ENCODE results near the gene F5.
A peak's percentile ranks its signal among the peaks of the same experiment; 100 is the strongest.

- TF ChIP-seq, protein P1, sequence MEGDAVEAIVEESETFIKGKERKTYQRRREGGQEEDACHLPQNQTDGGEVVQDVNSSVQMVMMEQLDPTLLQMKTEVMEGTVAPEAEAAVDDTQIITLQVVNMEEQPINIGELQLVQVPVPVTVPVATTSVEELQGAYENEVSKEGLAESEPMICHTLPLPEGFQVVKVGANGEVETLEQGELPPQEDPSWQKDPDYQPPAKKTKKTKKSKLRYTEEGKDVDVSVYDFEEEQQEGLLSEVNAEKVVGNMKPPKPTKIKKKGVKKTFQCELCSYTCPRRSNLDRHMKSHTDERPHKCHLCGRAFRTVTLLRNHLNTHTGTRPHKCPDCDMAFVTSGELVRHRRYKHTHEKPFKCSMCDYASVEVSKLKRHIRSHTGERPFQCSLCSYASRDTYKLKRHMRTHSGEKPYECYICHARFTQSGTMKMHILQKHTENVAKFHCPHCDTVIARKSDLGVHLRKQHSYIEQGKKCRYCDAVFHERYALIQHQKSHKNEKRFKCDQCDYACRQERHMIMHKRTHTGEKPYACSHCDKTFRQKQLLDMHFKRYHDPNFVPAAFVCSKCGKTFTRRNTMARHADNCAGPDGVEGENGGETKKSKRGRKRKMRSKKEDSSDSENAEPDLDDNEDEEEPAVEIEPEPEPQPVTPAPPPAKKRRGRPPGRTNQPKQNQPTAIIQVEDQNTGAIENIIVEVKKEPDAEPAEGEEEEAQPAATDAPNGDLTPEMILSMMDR (IDR thresholded peaks at IDR 0.05), result peak; percentile 48 to 90 (median 84)
- TF ChIP-seq POLR2A (IDR thresholded peaks at IDR 0.05), result no peak
Observed at GRCh38 chr1:169546087-169546995, 39.9 kb downstream of the F5 start.
